ENCODE data around the gene PARD3B.

DNA sequence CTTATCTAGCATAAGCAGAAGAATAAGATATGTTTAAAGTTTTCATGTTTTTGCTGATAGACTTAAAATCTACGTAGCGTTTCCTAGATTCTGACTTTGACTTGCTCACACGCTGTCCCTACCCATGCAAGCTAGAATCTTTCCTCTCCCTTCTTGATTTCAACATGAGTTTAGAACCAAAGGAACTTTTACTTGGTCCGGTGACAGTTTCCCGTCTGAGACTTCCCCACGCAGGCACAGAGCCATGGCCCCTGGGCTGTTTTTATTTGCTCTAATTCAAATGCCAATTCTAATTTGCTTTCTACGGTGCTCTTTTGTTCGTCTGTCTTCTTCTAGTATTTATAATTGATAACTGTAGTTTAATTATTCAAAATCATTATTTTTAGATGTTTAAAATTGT lies 467.7 kb downstream of the PARD3B start:
- TF ChIP-seq, protein P1, sequence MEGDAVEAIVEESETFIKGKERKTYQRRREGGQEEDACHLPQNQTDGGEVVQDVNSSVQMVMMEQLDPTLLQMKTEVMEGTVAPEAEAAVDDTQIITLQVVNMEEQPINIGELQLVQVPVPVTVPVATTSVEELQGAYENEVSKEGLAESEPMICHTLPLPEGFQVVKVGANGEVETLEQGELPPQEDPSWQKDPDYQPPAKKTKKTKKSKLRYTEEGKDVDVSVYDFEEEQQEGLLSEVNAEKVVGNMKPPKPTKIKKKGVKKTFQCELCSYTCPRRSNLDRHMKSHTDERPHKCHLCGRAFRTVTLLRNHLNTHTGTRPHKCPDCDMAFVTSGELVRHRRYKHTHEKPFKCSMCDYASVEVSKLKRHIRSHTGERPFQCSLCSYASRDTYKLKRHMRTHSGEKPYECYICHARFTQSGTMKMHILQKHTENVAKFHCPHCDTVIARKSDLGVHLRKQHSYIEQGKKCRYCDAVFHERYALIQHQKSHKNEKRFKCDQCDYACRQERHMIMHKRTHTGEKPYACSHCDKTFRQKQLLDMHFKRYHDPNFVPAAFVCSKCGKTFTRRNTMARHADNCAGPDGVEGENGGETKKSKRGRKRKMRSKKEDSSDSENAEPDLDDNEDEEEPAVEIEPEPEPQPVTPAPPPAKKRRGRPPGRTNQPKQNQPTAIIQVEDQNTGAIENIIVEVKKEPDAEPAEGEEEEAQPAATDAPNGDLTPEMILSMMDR (IDR thresholded peaks at IDR 0.05), result no peak
- no peak for TF ChIP-seq POLR2AphosphoS5 (IDR thresholded peaks at IDR 0.05)

All from prostate gland (tissue), 2 donors.